ENCODE results near the gene RFFL.
"Not testable (repeated sequence)": the region's sequence is repeated elsewhere in the genome, so short reads cannot be mapped to it uniquely, and the experiment has no call there.

The RFFL gene

DNA sequence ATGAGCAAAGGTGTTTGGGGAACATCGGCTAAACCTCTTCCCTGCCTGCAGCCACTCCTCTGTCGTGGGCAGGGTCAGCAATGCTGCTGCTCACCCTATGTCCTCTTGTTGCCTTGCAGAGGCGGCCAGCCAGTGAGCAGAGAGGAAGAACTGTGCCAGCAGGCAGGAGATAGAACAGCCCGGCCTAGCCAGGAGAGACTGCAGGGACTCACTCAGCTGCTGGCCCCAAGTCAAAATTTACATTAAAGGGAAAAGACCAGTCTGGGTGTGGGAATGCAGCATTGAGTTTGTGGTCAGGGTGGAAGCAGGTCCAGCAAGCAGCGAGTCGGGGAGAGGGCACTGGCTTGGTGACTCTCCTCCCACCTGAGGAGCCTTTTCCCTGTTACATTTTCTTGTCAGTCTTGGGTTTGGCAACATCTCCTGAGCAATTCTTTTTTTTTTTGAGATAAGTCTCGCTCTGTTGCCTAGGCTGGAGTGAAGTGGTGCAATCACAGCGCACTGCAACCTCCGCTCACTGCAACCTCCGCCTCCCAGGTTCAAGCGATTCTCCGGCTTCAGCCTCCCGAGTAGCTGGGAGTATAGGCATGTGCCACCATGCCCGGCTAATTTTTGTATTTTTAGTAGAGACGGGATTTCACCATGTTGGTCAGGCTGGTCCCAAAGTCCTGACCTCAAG lies 60.5 kb downstream of the RFFL start:
- no peak for DNase-seq

DNA sequence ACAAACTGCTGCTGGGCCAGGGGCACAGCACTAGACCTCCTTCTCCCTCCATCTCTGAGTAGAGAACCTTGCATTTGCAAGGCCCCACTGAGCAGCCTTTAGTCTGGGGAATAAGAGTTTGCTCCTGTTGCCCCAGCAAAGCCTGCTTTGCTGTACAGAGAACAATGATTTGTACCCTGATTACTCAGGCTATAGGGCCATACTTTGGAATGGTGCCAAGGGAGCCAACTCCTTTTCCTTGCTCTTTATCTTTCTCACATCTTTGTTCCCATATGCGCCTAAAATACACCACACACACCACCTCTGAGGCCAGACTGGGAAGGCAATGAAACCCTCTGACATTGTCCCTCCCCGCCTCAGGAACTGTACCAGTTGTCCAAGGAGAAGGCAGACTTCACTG lies 62.0 kb downstream of the RFFL start:
- DNase-seq, result no peak

GRCh38 chr17:35000965-35001364 lies 62.5 kb downstream of the RFFL start:
- DNase-seq, result not testable (repeated sequence)

- DNase-seq, result no peak
Observed at GRCh38 chr17:34999456-34999855, 64.1 kb downstream of the RFFL start.

- DNase-seq, result peak; percentile 75 to 77
Observed at GRCh38 chr17:34998205-34998604, 65.3 kb downstream of the RFFL start.

GRCh38 chr17:34997355-34997862 lies 66.1 kb downstream of the RFFL start:
- no peak for DNase-seq

DNA sequence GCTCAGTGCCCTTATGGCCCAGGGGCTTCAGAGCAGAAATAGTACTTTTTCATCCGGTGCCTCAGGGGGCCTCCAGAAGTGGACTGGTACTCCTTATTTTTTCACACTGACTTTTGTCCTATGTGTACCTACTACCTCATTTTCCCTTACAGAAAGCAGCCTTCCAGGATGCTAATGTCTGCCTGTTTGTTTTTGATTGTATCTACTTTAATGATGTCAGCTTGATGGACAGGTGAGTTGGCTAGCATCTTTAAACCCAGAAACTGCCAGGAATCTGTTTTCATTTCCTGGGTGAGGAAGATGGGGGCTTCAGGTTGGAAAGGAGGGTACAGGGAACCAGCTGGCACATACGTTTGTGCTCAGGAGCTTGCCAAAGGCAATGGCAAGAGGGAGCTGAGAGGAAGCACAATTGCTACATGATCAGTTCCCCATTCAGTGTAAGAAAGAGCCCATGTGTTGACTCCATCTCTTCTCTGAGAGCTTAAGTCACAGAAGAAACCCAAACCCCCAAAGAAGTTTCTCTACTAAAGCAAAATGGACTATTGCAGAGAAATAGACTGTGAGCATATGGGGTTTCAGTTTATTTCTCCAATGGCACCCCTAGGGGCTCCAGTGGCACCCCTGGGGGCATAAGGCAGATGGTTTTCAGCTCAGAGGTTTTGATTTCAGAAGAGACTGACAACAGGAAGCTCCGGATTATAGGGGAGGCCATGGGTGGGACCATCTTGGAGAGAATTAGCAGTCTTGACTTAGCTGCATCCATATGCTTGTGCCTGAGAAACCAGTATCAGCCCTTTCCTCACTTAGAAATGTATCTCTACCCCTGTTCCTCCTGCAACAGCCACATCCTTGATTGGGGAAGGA lies 66.9 kb downstream of the RFFL start:
- DNase-seq, result peak; percentile 52 to 57

DNA sequence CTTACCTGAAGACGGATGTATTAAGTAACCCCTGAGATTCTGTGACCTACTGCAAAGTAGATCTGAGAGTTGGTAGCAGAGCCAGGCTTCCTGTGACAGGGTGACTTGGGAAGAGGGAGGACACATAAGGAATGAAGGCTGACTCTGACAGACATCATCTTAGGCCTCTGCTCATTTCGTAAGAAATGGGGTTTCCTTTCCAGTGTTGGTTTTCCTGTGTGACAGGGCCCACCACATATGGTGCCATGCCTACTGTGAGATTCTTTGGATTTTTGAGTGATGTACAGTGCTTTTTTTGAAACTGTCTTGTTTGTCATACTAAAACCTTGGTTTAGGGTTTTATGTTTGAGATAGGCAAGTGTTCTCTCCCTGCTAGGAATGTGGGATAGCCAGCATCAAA lies 70.5 kb downstream of the RFFL start:
- no peak for DNase-seq

DNA sequence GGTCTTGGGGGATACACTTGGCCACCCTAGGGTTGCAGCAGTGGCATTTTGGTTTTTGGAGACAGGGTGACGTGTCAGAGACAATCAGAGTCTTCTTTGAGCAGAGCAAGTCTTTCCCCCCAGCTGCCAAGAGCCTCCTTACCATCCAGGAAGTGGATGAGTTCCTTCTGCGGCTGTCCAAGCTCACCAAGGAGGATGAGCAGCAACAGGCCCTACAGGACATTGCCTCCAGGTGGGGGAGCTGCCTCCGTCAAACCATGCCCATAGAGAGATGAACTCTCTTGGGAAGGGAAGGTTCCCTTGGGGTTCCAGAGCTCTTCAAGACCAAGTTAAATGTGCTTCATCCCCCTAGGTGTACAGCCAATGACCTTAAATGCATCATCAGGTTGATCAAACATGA lies 71.9 kb downstream of the RFFL start:
- DNase-seq, result no peak

GRCh38 chr17:34990921-34991365 lies 72.6 kb downstream of the RFFL start:
- peak; percentile 58 to 60 for DNase-seq

- DNase-seq, result no peak
Observed at GRCh38 chr17:34989473-34989872, 74.0 kb downstream of the RFFL start.

- DNase-seq, result no peak
Observed at GRCh38 chr17:34988644-34989043, 74.9 kb downstream of the RFFL start.

GRCh38 chr17:34987232-34987631 lies 76.3 kb downstream of the RFFL start:
- DNase-seq, result no peak

- no peak for DNase-seq
Observed at GRCh38 chr17:34981538-34982241, 81.8 kb downstream of the RFFL start.

- peak; percentile 85 to 87 for DNase-seq
Observed at GRCh38 chr17:34980681-34981537, 82.6 kb downstream of the RFFL start.

- peak; percentile 93 to 98 for DNase-seq
Observed at GRCh38 chr17:34980353-34980680, 83.2 kb downstream of the RFFL start, which contains the start of gene LIG3. Gene LIG3 (plus strand): TSS chr17:34980512. CDS start chr17:34983006, 2,494 bp downstream.

GRCh38 chr17:34979650-34980352 lies 83.7 kb downstream of the RFFL start:
- no peak for DNase-seq

- no peak for DNase-seq
Observed at GRCh38 chr17:34979153-34979552, 84.4 kb downstream of the RFFL start.

DNA sequence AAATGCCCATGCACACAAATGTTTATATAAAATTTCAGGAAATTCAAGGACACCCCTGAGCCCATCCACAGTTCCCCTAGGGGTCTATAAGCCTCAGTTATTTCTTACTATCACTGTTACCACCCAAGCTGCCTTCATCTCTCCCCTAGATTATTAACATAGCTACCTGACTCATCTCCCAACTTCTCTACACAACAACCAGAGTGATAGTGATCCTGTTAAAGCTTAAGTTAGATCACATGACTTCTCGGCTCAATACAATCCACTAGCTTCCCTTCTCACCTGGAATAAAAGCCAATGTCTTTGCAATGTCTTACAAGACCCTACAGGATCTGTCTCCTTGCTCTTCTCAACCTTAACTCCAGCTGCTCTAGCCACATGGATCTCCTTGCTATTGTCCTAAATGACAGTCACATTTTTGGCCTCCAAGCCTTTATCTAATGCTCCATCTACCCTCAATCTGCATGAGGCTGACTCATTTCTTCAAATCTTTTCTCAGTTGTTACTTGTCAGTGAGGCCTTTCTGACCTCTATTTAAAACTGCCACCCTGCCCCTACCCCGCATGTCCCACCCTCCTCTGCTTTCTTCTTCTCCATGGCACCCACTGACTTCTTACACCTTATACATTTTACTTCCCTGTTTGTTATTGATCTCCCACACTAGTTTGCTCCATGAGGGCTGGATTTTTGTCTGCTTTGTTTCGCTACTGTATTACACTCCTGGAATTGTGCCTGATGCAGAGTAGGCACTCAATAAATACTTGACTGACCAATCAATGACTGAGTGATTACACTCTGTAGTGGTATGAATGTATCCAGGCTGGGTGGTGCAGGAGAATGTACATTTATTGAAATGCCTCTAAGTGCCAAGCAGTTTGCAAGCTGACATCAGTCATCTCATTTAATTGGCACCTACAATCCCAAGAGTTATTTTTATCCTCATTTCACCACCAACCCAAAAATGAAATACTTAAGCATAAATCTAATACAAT lies 88.4 kb downstream of the RFFL start:
- DNase-seq, result no peak

DNA sequence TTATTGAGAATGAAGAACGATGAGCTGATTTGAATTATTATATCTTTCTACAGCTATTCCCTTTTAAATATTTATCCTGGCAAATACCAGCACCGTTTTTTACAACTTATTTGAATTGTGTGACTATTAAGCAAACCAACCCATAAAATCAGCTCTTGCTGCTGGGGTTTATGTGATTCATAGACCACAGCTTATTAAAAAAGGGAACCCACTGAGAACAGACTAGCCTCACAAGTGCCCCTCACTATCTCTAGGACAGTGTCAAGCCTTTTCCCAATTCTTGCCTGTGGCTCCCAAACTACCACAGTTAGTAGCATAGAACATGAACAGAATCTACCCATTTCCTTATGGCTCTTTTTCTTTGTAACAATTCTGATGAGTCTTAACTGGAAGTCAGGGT lies 89.3 kb downstream of the RFFL start:
- no peak for DNase-seq
